GM21576 (cell line): Measurements from ENCODE around the gene HSD17B3.
"Not testable (repeated sequence)": the region's sequence is repeated elsewhere in the genome, so short reads cannot be mapped to it uniquely, and the experiment has no call there.

Experiments
- ATAC-seq: cut with Tn5 transposase; IDR thresholded peaks from one replicate; pipeline ENCODE4 v1.9.1; 2021; ENCODE audit warnings: mild to moderate bottlenecking, moderate library complexity; ENCODE audit not compliant: unreplicated experiment

HSD17B3 gene

DNA sequence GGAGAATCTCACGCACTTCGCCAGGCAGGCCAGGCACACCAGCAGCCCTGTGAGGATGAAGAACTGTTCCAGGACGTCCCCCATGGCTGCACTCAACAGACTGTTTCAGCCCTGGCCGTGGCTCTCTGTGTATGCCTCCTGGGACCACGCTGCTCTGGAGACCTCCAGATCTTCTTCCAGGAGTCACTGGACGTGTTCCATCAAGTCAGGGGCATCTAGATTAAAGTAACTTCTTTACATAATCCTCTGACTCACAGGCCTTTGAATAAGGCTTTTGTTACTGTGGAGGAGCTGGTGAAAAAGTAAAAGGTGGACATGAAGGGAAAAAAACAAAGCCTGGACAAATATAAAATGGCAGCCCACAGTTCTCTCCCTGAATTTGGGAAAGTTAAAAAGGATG is at the start of gene HSD17B3:
TSS of gene HSD17B3 (minus strand) at position 156 of the 400 bp plus-strand sequence. CDS start at position 84, 72 bp downstream.
- ATAC-seq: no peak

DNA sequence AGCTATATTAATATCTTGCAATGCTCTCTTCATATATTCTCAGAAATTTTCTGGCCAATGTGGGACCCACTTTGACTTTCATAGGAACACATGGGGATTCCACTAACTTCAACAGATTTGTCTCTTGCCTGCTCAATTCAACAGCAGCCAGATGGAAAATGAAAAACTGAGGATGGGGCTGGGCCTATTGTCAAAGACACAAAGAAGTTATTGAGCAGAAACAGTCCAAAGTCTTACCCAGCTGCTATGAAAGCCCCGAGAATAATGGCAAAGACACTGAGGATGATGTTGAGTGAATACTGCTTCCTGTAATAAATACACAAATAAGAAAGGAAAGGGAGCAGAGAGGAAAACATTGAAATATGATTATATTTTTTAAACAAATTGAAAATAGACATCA is 48.9 kb upstream of the HSD17B3 start:
- no peak for ATAC-seq

DNA sequence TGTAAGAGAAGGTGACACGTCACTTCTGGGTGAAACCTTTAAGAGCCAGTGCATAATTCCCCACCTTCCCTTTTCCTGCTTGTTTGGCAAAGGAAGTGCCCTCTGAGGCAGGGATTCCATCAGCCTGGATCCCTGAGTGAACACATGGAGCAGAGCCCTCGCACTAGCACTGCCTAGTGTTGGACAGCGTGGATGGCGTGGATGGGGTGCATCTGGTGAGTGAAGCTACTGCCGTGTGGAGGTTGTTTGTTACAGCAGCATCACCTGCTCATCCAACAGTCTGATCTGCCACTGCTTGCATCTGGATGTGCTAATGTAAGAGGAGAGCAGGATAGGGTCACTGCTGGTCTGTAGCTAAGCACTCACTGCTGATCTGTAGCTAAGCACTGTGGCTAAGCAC is 46.3 kb upstream of the HSD17B3 start:
- no peak for ATAC-seq

DNA sequence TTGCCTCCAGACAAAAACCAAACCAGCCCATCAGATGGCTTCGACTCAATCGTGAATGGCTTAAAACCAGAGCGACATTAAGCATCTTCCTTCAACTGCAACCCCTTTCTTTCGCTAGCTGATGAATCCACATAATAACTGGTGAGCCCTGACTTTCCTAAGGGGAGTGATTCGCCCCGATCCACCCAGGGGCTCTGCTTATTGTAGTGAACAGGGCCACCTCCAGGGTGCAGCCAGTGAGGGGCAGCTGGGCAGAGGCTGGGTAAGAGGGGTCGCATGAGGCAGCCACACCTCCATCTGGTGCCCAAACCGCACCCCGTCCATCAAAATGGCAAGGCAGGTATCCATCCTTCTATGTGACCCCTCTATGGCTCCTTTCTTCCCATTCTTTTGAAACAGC is 43.6 kb upstream of the HSD17B3 start:
- ATAC-seq: no peak

DNA sequence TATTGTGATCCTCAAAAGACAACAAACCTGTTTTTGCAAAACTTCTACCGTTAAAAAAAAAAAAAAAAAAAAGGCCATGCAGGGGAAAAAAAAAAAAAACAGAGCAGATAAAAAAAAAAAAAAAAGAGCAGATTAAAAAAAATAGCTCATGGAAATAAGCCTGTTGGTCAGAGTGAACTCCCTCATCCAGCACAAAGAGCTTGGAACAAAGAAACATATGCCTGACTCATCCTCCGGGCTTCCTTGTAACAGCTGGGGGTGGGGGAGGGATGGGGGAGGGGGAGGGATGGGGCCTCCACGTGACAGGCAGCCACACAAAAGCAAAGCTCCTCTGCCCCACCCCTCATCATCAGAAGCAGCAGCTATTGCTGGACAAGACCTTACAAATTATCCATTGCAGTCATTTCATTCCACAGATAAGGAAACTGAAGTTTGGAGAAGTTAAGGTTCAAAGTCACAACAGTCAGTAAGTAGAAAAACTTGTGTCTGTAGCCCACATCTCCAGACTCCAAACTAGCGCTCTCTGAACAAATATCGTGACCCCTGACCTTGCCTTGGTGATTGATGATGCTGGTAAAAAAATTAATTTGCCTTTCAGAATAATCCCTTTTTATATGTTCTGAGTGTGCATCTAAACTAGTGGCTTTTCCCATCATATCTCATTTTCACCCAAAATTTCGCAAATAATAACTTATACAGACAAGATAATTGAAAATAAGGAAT is 42.6 kb upstream of the HSD17B3 start:
- no peak for ATAC-seq

DNA sequence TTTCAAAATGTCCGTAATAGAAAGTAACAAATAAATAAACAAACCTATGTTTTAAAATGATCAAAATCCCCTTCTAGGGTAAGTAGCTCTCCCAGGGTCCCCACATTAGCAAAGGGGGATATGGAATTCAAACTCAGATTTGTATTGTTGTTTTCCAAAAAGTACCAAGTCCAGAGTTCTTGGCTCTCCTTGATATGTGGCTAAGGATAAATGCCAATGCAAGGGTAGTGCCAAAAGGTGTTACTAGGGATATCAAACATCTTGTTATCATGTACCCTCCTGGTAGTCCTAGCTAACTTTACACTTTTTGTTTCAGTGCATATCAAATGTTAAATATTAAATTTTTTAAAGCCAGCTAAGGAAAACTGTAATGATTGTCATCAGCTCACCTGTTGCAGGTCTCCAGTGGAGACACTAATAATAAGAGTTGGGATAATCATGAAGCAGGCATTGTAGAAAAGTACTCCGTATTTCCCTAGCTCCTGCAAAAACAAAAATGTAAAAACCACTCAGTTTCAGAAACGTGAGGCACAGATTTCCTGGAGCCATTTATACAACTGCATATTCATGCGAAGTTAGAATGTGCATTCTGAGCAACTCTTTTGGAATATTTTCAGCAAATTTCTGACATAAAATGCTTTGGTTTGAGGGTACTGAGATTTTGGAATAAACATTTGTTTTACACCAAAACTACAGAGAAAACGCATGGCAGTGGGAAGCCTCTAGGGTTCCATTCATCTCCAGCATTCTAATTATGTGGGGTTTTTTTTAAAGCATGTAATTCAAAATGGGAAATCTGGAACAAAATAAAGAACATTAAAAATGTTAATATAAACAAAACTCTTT is 41.8 kb upstream of the HSD17B3 start:
- no peak for ATAC-seq

DNA sequence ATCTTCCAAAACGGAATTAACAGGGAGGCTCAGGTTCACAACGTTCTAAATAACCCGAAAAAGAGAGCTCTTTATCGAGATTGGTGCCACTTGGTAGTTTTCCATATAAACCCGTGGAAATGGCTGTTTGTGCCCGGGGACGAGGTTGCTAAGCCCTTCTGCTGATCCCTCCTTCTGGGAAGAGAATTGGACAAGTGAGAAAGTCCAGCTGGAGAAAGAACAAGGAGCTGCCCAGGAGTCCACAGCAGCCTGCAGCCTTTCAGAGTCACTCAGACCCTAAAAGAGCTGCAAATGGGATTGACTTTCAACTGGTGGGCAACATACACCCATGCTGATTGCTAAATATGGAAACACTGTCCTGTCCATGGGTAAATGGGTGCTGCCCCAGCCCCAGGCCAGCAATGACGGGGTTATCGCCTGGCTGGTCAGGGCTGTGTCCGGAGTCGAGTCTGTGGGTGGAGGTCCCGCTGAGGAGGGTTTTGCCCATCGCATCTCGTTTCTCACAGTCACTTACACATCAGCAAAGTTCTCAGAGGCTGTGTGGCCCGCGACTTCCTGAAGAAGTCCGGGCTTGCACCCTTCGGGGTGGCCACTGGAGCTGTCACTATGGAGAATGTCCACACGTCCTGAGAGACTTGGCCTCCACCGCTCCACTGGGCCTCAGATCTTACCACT is 40.7 kb upstream of the HSD17B3 start:
- ATAC-seq: no peak

DNA sequence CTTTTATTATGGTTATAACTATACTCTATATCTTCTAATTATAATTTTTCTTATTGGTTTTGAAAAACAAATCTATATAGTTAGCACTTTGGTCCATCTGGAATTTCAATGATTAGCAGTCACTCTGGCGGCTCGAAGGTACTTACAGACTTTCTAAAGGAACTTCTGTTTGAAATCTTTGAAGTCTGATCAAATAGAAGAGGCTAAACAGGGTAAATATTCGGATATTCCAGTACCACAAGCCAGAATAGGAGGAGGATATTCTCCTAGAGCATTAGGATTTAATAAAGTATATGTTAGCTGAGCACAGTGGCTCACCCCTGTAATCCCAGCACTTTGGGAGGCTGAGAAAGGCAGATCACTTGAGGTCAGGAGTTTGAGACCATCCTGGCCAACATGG is 38.7 kb upstream of the HSD17B3 start:
- no peak for ATAC-seq

DNA sequence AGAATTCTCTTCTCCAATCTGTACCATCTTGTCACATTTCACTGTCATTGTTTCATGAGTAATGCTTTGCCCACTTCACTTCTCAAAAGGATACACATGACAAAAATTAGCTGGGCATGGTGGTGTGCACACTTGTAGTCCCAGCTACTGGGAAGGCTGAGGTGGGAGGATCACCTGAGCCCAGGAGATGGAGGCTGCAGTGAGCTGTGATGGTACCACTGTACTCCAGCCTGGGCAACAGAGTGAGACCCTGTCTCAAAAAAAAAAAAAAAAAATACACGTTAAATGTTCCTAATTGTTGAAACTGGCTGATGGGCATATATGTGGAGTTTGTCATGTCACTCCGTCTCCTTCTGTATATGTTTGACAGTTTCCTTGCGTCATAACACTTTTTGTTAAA is 36.3 kb upstream of the HSD17B3 start:
- ATAC-seq: no peak

DNA sequence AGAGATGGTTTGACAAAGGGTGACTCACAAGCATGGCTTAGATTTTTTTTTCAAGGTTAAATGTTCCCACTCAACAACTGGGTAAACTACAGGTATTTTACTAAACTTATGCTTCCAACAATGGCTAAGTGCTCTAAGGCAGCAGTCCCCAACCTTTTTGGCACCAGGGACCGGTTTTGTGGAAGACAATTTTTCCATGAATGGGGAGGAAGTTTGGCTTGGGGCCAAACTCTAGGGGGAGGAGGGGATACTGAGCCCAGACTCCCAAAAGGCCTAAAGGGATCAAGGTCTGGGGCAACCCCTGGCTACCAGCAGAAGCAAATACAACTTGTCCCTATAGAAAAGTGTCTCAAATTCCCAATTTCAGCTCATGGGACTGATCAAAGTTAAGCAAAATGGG is 32.0 kb upstream of the HSD17B3 start:
- ATAC-seq: no peak

DNA sequence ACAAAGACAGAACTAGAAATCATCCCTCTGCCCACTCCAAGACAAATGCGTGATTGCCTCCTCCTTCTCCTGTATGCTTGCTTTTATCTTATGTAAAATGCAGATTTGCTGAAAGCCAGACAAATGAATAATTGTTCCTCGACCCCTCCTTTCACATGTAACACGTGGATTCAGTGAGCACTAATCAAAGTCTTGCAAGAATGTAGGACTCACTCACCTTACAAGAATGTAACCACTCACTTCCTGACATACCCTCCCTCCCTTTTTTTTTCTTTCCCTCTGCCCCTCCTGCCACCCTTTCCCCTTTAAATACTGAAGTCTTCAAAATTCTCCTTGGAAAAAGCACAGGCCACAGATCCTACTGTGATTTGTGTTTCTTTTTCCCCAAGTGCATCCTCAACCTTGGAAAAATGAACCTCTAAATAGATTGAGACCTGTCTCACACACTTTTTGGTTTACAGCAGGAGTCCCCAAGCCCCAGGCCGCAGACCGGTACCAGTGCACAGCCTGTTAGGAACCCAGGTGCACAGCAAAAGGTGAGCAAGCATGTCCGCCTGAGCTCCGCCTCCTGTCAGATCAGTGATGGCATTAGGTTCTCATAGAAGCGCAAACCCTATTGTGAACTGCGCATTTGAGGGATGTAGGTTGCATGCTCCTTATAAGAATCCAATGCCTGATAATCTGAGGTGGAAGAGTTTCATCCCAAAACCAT is 29.4 kb upstream of the HSD17B3 start:
- ATAC-seq: no peak

DNA sequence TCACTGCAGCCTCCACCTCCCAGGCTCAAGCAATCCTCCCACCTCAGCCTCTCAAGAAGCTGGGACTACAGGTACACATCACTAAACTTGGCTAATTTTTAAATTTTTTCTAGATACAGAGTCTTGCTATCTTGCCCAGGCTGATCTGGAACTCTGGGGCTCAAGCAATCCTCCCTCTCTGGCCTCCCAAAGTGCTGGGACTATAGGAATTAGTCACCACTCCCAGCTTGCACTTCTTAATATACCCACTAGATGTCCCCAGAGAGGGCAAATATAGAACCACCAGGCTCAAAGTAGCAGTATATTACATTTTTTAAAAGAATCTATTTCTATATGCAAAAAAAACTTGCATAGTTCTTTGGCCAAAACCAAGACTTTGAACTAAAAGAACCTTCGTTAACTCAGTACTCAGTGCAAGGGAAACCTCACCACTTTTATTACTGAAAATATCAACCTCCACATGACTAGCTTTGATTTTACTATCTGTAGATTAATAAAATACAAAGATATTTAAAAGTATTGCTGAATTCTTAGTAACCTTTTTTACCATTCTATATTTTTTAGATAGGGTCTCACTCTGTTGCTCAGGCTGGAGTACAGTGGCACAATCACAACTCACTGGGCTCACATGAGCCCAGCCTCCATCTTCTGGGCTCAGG is 25.8 kb upstream of the HSD17B3 start:
- no peak for ATAC-seq

DNA sequence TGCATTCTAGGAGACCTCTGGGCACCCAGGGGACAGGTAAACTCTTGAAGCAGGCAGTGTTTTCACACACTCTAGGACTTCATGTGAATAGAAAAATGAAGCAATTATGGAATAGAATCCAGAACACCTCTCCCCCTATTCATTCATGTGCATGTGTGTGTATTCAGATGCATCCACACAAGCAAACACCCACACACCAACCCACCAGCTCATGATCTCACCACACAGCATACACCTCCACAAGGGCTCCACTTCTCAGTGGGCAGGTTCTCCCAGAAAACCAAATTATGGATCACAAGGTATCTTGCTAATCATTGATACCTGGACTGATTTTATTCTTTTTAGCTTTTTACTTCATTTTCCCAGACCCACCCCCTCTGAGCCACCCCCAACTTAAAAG is 21.2 kb upstream of the HSD17B3 start:
- ATAC-seq: no peak

DNA sequence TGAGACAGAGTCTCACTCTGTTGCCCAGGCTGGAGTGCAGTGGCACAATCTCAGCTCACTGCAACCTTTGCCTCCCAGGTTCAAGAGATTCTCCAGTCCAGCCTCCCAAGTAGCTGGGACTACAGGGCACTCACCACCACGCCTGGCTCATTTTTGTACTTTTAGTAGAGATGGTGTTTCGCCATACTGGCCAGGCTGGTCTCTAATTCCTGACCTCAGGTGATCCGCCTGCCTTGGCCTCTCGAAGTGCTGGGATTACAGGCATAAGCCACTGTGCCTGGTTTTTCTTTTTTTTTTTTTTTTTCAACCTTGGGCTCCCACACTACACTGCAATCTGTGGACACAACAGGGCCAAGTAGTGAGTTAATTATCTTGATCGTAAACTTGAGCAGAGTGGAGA is 20.8 kb upstream of the HSD17B3 start:
- not testable (repeated sequence) for ATAC-seq

DNA sequence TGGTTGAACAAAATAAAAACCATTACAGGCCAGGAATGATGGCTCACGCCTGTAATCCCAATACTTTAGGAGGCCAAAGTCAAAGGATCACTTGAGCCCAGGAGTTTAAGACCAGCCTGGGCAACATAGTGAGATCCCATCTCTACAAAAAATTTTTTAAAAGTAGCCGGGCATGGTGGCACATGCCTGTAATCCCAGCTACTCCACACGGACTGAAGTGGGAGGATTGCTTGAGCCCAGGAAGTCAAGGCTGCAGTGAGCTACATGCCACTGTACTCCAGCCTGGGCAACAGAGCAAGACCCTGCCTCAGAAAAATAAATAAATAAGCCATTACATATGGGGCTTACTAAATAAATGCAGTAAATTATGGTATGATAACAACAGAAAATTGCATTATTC is 20.2 kb upstream of the HSD17B3 start:
- ATAC-seq: not testable (repeated sequence)

DNA sequence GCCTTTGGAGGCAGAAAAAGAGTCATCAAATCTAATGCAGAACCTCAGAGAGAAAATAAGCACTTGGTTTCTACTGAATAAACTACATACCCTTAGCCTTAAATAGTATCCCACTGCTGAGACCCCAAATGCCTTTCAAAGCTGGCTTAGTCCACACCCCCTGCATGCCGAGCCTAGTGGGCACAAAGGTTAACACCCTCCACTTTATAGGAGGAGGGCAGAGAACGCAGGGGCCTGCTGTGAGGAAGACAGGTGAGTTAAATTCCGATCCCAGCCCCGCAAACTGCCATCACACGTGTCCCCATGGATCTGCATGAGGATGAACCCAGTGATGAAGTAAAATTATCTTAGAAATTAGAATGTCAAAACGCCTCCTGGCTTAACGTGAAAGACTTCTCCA is 19.5 kb upstream of the HSD17B3 start:
- no peak for ATAC-seq

DNA sequence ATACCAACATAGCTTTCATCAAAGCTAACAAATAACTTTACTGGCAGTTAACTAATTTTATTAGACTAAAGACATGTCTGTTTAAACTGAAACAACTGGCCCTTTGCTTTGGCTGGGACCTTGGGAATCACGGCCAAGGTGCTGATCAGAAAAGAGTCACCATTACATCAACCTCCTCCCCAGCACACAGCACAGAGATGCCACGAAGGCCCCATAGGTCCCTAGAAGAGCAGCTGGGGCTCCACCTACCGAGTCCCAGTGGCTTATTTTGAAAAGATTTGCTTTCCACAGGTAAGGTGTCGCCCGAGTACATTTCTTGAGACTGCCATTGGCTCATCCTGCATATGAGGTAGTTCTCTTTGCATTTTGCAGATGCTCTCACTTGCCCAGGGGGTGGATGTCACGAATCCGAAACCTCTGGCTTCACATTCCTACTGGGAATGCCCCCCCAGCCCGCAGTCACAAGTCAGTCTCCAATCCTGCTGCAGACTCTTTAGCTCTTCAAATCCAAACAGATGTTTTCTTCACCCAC is 18.8 kb upstream of the HSD17B3 start:
- no peak for ATAC-seq

DNA sequence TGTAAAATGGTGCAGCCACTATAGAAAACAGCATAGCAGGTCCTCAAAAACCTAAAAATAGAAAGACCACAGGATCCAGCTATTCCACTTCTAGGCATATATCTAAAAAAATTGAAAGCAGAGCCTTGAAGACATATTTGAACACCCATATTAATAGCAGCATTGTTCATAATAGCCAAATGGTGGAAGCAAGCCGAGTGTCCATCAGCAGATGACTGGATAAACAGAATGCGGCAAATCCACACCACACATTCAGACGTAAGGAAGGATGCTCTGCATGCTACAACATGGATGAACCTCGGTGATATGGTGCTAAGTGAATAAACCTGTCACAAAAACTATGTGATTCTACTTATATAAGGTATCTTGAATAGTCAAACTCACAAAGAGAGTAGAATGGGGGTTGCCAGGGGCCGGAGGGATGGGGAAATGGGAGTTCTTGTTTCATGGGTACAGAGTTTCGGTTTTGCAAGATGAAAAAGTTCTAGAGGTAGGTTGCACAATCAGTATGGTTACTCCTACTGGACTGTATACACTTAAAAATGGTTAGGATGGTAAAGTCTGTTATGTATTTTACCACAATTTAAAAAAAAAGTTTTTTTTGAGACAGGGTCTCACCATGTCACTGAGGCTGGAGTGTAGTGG is 17.1 kb upstream of the HSD17B3 start:
- ATAC-seq: no peak

DNA sequence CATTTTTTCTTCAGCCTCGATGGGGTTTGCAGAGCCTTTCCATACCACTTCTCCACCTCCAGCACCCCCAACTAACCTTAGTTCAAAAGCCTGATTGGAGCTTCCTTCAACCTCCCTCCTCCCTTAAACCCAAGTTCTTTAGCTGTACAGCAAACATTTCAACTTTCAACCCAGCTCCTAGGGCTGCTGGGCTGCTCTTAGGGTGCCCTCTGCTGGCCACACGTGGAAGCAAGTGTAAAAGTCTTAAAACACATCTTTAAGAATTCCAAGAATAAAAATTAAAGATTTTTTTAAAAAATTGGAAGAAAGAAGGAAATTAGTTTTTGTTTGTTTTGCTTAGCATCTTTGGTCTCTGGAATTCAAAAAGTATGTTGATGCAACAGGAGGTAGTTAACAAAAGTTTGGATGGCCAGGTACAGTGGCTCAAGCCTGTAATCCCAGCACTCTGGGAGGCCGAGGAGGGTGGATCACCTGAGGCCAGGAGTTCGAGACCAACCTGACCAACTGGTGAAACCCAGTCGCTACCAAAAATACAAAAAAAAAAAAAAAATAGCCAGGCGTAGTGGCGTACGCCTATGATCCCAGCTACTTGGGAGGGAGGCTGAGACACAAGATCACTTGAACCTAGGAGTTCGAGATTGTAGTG is 15.5 kb upstream of the HSD17B3 start:
- ATAC-seq: no peak
